HepG2 (cell line): ENCODE results near the gene GLIS2. TPM values are rescaled to one million over a fixed set of nuclear protein-coding genes. Genes with fewer than 3 reads are reported as not detected.

Experiments
- HDAC6 ChIP-seq: fragments of 200-600 bp; sonication (generic); IDR thresholded peaks from 2 replicates; pipeline ENCODE4 v1.7.0; 2017; ENCODE audit warnings: mild to moderate bottlenecking, antibody characterized with exemption, low read length, low read depth
- HIC2 ChIP-seq: sonication (generic); formaldehyde crosslinking; IDR thresholded peaks from 2 replicates; pipeline ENCODE4 v1.9.0; 2022; ENCODE audit warnings: low read depth, missing genetic modification reagents
- MXD4 ChIP-seq: IDR thresholded peaks from 2 replicates; pipeline ENCODE4 v1.6.1; 2016; ENCODE audit warnings: mild to moderate bottlenecking, missing biosample characterization, missing genetic modification reagents
- NBN ChIP-seq: fragments of 450-650 bp; conservative IDR thresholded peaks from 2 replicates; pipeline ENCODE4 v1.6.1; 2017
- NR1H2 ChIP-seq: sonication (generic); formaldehyde crosslinking; IDR thresholded peaks from 2 replicates; pipeline ENCODE4 v1.8.1; 2022; ENCODE audit warnings: low read depth, missing genetic modification reagents, borderline replicate concordance
- REXO4 ChIP-seq: sonication (generic); formaldehyde crosslinking; IDR thresholded peaks from 2 replicates; pipeline ENCODE4 v1.8.0; 2022; ENCODE audit warnings: missing genetic modification reagents, mild to moderate bottlenecking, borderline replicate concordance
- SNAI1 ChIP-seq: sonication (generic); formaldehyde crosslinking; IDR thresholded peaks from 2 replicates; pipeline ENCODE4 v1.5.0; 2020; ENCODE audit warnings: mild to moderate bottlenecking, missing genetic modification reagents, borderline replicate concordance
- U2AF1 ChIP-seq: fragments of 200-400 bp; formaldehyde crosslinking; optimal IDR thresholded peaks from 2 replicates; pipeline ENCODE3; 2017; ENCODE audit warnings: mild to moderate bottlenecking, low read depth, low read length
- ZNF350 ChIP-seq: sonication (generic); formaldehyde crosslinking; IDR thresholded peaks from 2 replicates; pipeline ENCODE4 v1.4.0; 2020; ENCODE audit warnings: mild to moderate bottlenecking, low read depth, missing genetic modification reagents, borderline replicate concordance
- ZNF484 ChIP-seq: sonication (generic); formaldehyde crosslinking; IDR thresholded peaks from 2 replicates; pipeline ENCODE4 v1.5.1; 2020; ENCODE audit warnings: mild to moderate bottlenecking, low read depth, missing genetic modification reagents, borderline replicate concordance
- ZNF510 ChIP-seq: sonication (generic); formaldehyde crosslinking; IDR thresholded peaks from 2 replicates; pipeline ENCODE4 v1.4.0; 2020; ENCODE audit warnings: low read depth, mild to moderate bottlenecking, missing genetic modification reagents
- ZNF740 ChIP-seq: sonication (generic); formaldehyde crosslinking; IDR thresholded peaks from 2 replicates; pipeline ENCODE4 v1.4.0; 2020; ENCODE audit warnings: missing genetic modification reagents
- ZNF800 ChIP-seq: sonication (generic); formaldehyde crosslinking; IDR thresholded peaks from 2 replicates; pipeline ENCODE4 v1.4.0; 2020; ENCODE audit warnings: missing genetic modification reagents
- ZSCAN31 ChIP-seq: sonication (generic); formaldehyde crosslinking; IDR thresholded peaks from 2 replicates; pipeline ENCODE4 v1.5.0; 2020; ENCODE audit warnings: low read depth, mild to moderate bottlenecking, missing genetic modification reagents
- polyA plus RNA-seq, 8 experiments: library from polyadenylated mRNA; depleted of rRNA in 3 of 8; stranded (reverse) in 7 of 8; unstranded in 1 of 8; fragments of >200 nt; fragmentation: Illumina TruSeq in 4 of 8; extraction: Trizol in 4 of 8; gene quantifications; 2 replicates each; pipeline versions ENCODE4 v1.2.1 to v1.2.3, GENCODE V29; 2011 to 2016; ENCODE audit warnings: low read depth in 4 of 8, missing spikeins in 1 of 8, mixed read lengths in 1 of 8; ENCODE audit not compliant: insufficient read depth in 1 of 8
- total RNA-seq, 5 experiments: library from RNA; depleted of rRNA; stranded (reverse); fragments of >200 nt; fragmentation: Illumina TruSeq; extraction: Trizol; gene quantifications; 2 replicates each; pipeline ENCODE4 v1.2.3, GENCODE V29; 2016; ENCODE audit warnings: low read depth in 1 of 5

The GLIS2 gene
- total and polyA plus RNA-seq, 2 of the 13 experiments (the other 11 are each of a cell fraction or from before 2014, with no cell fraction given), result 0.28 to 0.29 TPM

GRCh38 chr16:4270595-4270994 lies 45.3 kb upstream of the GLIS2 start (continued):
- TF ChIP-seq MXD4 (no peak), ZNF510 (CRISPR knock-in tag) (no peak), ZNF740 (no peak), ZNF484 (no peak), ZSCAN31 (CRISPR knock-in tag) (no peak), U2AF1 (no peak), SNAI1 (no peak), NR1H2 (CRISPR knock-in tag) (no peak), REXO4 (CRISPR knock-in tag) (0 out of 2 replicates have a peak, but pooled peaks have one; percentile 36), ZNF350 (CRISPR knock-in tag) (0 out of 2 replicates have a peak, but pooled peaks have one; percentile 1), ZNF800 (CRISPR knock-in tag) (no peak), HIC2 (CRISPR knock-in tag) (no peak), HDAC6 (no peak), NBN (no peak)
